Measurements from ENCODE around the gene DTX3. TPM values are rescaled to one million over a fixed set of nuclear protein-coding genes. Genes with fewer than 3 reads are reported as not detected.

DTX3 gene
- total RNA-seq, 1 donor from 2014 or later, result 18.3 TPM

DNA sequence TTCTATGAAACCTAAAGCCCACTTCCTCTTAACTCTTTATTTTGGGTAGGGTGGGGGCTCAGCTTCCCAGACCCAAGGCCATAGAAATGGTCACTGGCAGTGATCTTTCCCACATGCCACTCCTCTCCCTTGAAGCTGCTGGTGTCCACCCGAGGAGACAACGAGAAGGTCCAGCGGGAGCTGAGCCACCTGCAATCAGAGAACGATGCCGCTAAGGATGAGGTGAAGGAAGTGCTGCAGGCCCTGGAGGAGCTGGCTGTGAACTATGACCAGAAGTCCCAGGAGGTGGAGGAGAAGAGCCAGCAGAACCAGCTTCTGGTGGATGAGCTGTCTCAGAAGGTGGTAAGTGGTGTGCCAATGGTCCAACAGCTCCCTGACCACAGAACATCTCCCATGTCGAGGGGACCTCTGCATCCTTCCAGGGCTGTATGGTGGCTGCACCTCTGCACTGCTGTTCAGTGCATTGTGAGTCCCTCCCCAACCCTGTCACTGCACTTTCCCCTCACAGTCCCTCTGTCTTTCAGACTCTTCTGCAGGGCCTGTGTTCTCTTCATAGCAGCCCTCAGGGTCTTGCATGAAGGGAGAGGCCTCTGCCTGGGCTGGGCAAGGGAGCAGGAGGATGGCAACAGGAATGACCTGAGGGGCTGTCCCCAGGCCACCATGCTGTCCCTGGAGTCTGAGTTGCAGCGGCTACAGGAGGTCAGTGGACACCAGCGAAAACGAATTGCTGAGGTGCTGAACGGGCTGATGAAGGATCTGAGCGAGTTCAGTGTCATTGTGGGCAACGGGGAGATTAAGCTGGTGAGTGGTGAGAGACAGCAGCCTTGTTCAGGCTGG is 32.5 kb upstream of the DTX3 start:
- H3K4me3 ChIP-seq (ENCODE audit: insufficient read depth, low read depth, low read length), result no peak overlapping the region
- H3K27me3 ChIP-seq (ENCODE audit: insufficient read depth, low read length), result no peaks in the 10 kb centered on the region
- no peaks in the 10 kb centered on the region for H3K9me3 ChIP-seq (ENCODE audit: insufficient read depth, low read depth, low read length)
- H3K27ac ChIP-seq (ENCODE audit: low read depth, low read length), result no peak overlapping the region
- peaks cover 54% of the 10 kb centered on the region for H3K36me3 Mint-ChIP-seq (ENCODE audit: low read depth, unreplicated experiment)
- H2AFZ ChIP-seq (ENCODE audit: low read depth, low read length), result no peak overlapping the region
- H3K4me1 ChIP-seq (ENCODE audit: insufficient read depth, low read length), result no peaks in the 10 kb centered on the region
- peaks cover 4% of the 10 kb centered on the region for H3K4me1 Mint-ChIP-seq (ENCODE audit: low read depth, unreplicated experiment)
- peaks cover 9% of the 10 kb centered on the region for H3K9me3 Mint-ChIP-seq (ENCODE audit: unreplicated experiment)
- no peak overlapping the region for H3K4me3 Mint-ChIP-seq (ENCODE audit: unreplicated experiment)
- TF ChIP-seq CTCF (IDR thresholded peaks at IDR 0.05; ENCODE audit: insufficient read depth, low read depth, low read length) (no peak), EZH2 (IDR thresholded peaks at IDR 0.05; ENCODE audit: insufficient read depth, low read length) (no peak)
- no peak overlapping the region for H3K4me2 ChIP-seq (ENCODE audit: low read length)
- no peaks in the 10 kb centered on the region for H4K20me1 ChIP-seq (ENCODE audit: insufficient read depth, low read length)
- H3K27me3 Mint-ChIP-seq (ENCODE audit: low read depth, unreplicated experiment), result peaks cover 3% of the 10 kb centered on the region
- no peak for FAIRE-seq
- no peaks in the 10 kb centered on the region for H3K36me3 ChIP-seq (ENCODE audit: insufficient read depth, low read length)
- no peak overlapping the region for H3K27ac Mint-ChIP-seq (ENCODE audit: unreplicated experiment)
- H3K9ac ChIP-seq (ENCODE audit: low read length), result no peak overlapping the region
- H3K79me2 ChIP-seq (ENCODE audit: insufficient read depth, low read length), result no peaks in the 10 kb centered on the region
- DNase-seq (ENCODE audit: low read depth), result no peak

GRCh38 chr12:57574795-57575194 is 29.8 kb upstream of the DTX3 start:
- no peak overlapping the region for H2AFZ ChIP-seq (ENCODE audit: low read depth, low read length)
- no peaks in the 10 kb centered on the region for H3K27me3 ChIP-seq (ENCODE audit: insufficient read depth, low read length)
- no peak overlapping the region for H3K4me2 ChIP-seq (ENCODE audit: low read length)
- no peak overlapping the region for H3K27ac ChIP-seq (ENCODE audit: low read depth, low read length)
- H3K4me3 ChIP-seq (ENCODE audit: insufficient read depth, low read depth, low read length), result no peak overlapping the region
- no peak for TF ChIP-seq EZH2 (IDR thresholded peaks at IDR 0.05; ENCODE audit: insufficient read depth, low read length)
- no peak for TF ChIP-seq CTCF (IDR thresholded peaks at IDR 0.05; ENCODE audit: insufficient read depth, low read depth, low read length)
- H3K36me3 Mint-ChIP-seq (ENCODE audit: low read depth, unreplicated experiment), result peaks cover 51% of the 10 kb centered on the region
- H3K4me1 ChIP-seq (ENCODE audit: insufficient read depth, low read length), result no peaks in the 10 kb centered on the region
- H3K9me3 Mint-ChIP-seq (ENCODE audit: unreplicated experiment), result peaks cover 11% of the 10 kb centered on the region
- peaks cover 3% of the 10 kb centered on the region for H3K27me3 Mint-ChIP-seq (ENCODE audit: low read depth, unreplicated experiment)
- DNase-seq (ENCODE audit: low read depth) (no peak), FAIRE-seq (no peak)
- no peak overlapping the region for H3K9ac ChIP-seq (ENCODE audit: low read length)
- H4K20me1 ChIP-seq (ENCODE audit: insufficient read depth, low read length), result no peaks in the 10 kb centered on the region
- H3K4me1 Mint-ChIP-seq (ENCODE audit: low read depth, unreplicated experiment), result peaks cover 11% of the 10 kb centered on the region
- no peaks in the 10 kb centered on the region for H3K79me2 ChIP-seq (ENCODE audit: insufficient read depth, low read length)
- H3K4me3 Mint-ChIP-seq (ENCODE audit: unreplicated experiment), result no peak overlapping the region
- H3K9me3 ChIP-seq (ENCODE audit: insufficient read depth, low read depth, low read length), result no peaks in the 10 kb centered on the region
- H3K36me3 ChIP-seq (ENCODE audit: insufficient read depth, low read length), result no peaks in the 10 kb centered on the region
- no peak overlapping the region for H3K27ac Mint-ChIP-seq (ENCODE audit: unreplicated experiment)
